ENCODE results near the gene INHA.

GRCh38 chr2:219561179-219562048, 10.7 kb upstream of the INHA start:
- no peak for TF ChIP-seq CTCF (IDR thresholded peaks at IDR 0.05)
- TF ChIP-seq POLR2A (IDR thresholded peaks at IDR 0.05) = no peak

Data from thyroid gland (tissue), 4 donors.